Measurements from ENCODE around the gene TIAM1.

DNA sequence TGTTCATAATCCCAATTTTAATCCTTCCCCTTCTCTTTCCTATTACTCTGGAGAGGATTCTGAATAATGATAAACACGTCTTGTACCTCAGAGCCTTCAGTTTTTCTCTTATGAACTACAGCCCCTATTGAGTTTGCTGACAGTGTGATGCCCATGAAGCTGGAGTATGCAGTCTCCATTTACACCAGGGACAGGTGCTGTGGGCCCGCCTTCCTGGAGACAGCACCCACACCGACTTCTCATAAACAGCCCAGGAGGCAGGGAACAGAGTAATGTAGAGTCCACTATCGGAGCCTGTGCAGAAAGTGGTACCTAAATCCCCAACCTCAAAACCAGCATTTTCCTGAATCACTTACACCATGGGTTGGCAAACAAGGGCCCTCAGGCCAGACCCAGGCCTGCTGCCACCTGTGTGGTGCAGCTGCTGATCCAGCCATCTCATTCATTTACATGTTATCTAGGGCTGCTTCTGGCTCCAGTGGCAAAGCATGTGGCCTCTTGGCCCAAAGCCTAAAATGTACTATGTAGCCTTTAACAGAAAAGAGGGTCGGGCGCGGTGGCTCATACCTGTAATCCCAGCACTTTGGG is 210.7 kb downstream of the TIAM1 start:
- TF ChIP-seq, protein P1, sequence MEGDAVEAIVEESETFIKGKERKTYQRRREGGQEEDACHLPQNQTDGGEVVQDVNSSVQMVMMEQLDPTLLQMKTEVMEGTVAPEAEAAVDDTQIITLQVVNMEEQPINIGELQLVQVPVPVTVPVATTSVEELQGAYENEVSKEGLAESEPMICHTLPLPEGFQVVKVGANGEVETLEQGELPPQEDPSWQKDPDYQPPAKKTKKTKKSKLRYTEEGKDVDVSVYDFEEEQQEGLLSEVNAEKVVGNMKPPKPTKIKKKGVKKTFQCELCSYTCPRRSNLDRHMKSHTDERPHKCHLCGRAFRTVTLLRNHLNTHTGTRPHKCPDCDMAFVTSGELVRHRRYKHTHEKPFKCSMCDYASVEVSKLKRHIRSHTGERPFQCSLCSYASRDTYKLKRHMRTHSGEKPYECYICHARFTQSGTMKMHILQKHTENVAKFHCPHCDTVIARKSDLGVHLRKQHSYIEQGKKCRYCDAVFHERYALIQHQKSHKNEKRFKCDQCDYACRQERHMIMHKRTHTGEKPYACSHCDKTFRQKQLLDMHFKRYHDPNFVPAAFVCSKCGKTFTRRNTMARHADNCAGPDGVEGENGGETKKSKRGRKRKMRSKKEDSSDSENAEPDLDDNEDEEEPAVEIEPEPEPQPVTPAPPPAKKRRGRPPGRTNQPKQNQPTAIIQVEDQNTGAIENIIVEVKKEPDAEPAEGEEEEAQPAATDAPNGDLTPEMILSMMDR (IDR thresholded peaks at IDR 0.05), result no peak
- no peak for TF ChIP-seq POLR2A (IDR thresholded peaks at IDR 0.05)
